B cell (primary cell): ENCODE results near the gene AP4E1.

Source experiments
- EZH2 ChIP-seq: IDR thresholded peaks from 2 replicates; pipeline ENCODE4 v1.6.1; 2012; ENCODE audit warnings: borderline replicate concordance, low read depth, mild to moderate bottlenecking, moderate library complexity, low read length; ENCODE audit not compliant: insufficient read depth, poor library complexity, severe bottlenecking
- TF ChIP-seq, protein P1 (sequence below): fragments of 200-600 bp; IDR thresholded peaks from one replicate; pipeline ENCODE4 v1.8.0; 2022; ENCODE audit warnings: antibody characterized with exemption, mild to moderate bottlenecking

DNA sequence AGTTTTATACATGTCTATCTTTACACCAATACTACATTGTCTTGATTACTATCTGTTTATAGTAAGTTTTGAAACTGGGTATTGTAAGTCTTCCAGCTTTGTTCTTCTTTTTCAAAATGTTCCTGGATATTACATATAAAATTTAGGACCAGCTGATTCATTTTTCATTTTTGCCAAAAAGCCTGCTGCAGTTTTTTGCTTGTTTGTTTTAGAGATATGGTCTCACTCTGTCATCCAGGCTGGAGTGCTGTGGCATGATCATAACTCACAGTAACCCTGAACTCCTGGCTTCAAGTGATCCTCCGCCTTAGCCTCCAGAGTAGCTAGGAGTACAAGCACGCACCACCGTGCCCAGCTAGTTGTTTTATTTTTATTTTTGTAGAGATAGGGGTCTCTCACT lies 20.4 kb upstream of the AP4E1 start:
- TF ChIP-seq, protein P1, sequence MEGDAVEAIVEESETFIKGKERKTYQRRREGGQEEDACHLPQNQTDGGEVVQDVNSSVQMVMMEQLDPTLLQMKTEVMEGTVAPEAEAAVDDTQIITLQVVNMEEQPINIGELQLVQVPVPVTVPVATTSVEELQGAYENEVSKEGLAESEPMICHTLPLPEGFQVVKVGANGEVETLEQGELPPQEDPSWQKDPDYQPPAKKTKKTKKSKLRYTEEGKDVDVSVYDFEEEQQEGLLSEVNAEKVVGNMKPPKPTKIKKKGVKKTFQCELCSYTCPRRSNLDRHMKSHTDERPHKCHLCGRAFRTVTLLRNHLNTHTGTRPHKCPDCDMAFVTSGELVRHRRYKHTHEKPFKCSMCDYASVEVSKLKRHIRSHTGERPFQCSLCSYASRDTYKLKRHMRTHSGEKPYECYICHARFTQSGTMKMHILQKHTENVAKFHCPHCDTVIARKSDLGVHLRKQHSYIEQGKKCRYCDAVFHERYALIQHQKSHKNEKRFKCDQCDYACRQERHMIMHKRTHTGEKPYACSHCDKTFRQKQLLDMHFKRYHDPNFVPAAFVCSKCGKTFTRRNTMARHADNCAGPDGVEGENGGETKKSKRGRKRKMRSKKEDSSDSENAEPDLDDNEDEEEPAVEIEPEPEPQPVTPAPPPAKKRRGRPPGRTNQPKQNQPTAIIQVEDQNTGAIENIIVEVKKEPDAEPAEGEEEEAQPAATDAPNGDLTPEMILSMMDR, result no peak
- no peak for TF ChIP-seq EZH2
